ENCODE measurements around the gene KLF9.

Gene KLF9

DNA sequence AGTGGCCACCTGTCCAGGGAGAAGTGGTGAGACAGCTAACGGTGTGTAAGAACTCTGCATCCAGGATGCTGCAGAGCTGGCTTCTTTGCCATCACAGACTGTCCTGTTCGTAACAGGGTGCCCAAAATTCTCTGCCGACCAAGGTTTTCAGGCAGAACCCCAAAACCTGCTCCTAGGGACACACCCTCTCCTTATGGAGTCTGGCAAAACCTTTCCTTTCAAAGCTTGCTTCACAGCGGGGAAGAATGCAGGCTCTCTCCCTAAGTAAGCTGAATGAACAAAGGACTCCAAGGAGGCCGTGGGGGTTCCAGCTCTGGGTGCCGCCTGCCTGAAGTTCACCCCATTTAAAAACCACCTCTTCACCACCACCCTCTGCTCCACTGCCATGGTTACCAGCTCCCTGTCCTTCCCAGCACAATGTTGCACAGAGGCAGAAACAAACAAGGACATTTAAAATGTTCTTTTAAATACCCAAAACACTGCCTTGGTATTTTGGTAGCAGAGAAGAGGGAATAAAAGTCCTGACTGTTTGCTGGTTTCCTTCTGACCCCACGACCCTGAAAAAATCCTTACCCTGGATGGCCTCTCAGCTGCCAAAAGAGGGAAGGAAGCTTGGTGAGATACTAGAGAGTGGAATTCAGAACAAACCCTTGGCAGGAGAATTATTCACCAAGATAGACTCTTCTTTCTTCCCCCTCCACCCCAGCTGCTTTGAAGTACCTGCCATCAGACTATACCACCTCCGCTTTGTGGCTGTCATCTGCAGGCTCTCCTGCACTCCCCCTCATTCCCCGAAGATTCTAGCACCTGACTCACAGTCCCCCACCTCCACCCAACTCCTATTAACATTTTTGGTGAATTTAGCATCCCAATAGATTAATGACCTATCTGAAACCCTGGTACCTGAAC lies 7.1 kb upstream of the KLF9 start:
- peak; percentile 14 for DNase-seq

DNA sequence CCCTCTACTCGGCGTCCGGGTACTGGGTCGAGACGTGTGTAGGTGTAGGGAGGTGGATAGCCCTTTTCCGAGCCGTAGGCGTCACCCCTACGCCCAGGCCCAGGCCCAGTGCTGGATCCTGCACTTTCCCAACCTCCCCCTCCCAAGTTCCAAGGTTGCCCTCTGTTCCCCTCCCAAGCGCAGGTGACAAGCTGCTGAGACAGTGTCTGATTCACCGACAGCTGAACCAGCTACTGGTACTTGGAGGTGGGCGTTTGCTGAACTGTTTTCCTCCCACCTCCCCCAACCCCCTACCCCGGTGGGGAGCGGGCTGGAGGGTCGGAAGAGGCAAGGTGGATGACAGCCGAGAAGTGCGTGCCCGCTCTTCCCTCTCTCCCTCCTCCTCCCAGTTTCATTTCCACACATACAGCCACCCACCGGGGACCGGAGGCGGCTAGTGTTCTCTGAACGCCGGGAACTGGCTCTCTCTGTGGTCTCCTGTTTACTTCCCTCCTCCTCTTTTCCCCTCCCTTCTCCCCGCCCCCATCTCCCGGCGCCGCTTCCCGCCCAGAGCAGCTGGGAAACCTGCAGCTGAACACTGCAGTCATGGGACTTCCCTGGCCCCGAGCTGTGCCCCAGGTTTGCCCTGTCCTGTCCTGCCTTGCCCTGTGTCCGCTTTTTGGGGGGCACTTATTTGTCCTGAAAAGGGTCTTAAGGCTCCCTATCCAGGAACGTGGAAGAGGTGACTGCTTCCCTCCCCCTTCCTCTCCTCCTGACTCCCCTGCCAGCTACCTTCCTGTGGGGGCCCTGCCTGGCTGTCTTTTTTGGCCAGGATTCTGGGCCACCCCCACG lies 6.2 kb upstream of the KLF9 start:
- peak; percentile 37 for DNase-seq

- DNase-seq, result peak; percentile 92
These were observed 5.3 kb upstream of the KLF9 start for GRCh38 chr9:70419556-70420440.

DNA sequence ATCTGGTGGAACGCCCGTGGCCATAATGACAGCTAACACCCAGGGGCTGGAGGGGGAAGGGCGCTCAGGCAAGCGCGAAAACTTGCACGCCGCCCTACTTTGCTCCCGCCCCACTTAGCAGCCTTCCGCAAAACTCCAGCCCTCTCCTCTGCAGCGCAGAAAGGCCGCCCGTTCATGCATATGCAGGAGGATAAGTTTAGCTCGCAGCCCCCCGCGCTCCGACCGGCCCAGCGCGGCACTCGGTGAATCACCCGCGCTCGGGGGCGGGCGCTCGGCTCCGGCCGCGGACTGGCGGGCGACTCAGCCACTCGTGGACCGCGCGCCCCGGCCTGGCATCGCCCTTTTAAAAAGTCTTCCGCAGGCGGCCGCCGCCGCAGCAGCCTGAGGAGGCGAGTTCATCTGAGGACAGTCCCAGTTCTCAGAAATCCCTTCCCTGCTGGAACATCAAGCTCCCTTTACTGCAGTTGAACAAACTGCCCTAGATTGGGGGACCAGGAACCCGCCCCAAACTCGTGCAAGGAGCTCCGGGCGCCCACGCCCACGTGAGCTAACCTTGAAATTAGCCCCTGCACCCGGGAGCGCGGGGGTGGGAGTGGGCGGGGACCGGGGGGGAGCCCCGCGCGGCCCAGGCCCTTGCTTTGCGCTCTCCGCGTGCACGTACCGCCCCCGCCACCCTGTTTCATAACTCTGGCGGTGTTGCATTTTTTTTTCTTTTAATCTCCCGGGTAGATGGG lies 4.5 kb upstream of the KLF9 start:
- DNase-seq, result peak; percentile 87

DNA sequence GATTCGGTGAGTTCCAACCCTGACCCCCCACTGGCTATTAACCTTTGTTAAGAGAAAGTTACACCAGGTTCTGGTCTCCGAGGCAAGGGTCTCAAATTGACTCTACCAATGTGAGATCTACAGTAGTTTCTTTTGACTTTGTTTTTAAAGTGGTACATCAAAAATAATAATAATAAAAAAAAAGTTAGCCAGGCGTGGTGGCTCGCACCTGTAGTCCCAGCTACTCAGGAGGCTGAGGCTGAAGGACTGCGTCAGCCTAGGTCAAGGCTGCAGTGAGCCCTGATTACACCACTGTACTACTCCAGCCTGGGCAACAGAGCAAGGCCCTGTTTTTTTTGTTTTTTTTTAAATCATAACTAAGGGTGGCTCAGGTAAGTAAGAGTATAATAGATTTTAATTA lies 1.0 kb upstream of the KLF9 start:
- DNase-seq, result no peak

DNA sequence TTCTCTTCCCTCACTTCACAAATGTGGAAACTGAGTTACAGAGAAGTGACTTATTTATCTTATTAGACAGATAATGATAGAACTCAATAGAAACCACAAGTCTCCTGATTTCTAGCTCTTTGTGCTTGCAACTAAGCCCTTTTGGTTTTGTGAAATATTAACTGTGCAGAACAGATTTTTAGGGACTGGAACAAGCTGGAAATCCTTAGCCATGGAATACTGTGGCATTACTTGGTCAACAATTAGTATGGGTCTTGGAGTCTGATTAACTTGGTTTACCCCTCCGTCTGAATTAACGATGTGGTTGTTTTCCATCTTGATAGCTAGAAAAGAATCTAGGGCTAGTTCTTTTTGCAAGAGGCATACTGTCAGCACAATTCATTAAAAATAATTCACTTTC lies 584 bp upstream of the KLF9 start:
- no peak for DNase-seq

DNA sequence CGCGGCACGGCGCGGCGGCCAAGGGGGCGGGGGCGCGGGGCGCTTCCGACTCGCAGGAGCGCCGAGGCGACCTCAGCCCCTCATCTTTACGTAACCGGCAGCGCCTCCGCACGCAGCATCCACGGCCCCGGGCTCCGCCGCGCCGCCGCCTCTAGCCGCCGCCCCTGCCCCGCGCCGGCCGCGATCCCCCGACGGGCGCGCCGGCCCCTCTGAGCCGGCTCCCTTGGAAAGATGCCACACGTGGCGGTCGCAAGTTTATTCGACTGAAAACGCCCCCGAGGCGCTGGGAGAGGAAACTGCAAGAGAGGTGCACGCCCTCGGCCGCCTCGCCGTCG lies 1.0 kb downstream of the KLF9 start:
- peak; percentile 63 for DNase-seq

- peak; percentile 12 for DNase-seq
These were observed 1.5 kb downstream of the KLF9 start for GRCh38 chr9:70412832-70413463.

DNA sequence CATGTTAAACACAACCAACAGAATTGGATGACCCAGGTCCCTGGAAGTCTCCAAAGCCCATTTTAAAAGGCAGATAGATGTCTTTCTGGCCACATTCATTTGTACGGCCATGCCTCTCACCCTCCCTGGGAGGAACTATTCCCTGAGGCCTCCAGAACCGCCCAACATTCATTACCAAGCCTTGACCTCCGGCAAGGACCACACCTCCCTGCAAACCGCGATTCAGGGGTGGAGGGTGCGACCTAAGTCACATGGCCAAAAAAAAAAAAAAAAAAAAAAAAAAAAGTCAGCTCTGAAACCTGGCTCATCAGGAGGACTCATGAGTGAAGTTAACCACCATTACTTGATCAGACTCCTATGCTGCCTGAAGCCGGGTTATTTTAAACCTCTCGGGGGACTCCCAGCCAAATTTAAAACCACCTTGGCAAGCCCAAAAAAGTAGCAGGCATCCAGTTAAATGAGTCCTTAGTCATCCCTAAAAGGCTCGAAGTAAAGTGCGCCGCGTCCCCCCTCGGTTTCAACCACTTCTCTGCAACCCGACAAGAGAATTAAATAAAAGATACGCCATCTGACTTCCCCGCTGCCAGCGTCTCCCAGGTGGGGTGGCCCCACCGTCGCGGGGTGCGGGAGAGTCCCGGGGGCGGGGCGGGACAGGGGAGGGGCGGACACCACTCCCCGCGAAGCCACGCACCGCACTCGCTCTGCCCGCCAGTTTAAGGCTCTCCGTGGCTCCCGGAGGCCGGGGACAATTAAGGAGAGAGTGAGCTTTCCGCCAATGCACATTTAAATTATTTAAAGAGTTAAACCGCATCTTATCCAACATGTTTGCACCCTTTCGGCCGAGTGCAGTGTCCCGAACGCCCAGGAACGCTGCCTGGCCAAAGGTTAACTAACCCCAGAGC lies 2.3 kb downstream of the KLF9 start:
- DNase-seq, result peak; percentile 67

GRCh38 chr9:70411121-70411929 lies 3.1 kb downstream of the KLF9 start:
- DNase-seq, result no peak

DNA sequence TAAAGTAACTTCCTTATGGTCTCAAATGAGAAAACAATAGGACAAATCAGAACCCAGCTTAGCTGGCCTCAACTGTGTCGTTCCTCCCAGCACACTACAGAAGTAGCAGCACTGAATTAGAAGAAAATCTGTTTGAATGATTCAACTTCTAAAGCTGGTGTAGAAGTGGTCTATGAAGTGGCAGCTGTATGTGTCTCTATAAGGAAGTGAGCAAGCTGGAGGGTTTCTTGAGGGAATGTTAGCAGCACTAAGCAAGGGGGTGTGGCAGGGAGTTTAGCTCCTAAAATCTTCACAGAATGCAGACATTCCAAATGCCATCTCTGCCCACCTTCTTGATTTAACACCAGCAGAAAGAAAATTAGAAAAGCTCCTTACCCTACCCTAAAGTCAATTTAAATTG lies 4.1 kb downstream of the KLF9 start:
- no peak for DNase-seq

DNA sequence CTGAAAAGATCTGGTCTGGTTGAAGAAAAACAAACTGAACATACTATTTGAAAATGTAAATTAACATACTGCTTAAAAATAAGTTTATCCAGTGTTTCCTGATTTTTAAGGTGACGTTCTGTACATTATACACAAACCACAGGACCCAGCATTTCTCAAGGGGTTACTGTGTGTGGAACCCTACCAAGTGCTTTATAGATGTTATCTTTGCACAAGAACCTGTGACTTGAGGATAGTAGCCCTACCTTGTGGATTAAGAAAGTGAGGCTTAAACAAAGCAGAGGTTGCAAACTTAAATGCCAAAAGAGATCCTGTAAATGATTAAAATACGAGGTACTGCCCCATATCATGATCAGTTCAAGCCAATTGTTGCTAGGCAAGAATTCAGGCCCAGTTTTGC lies 4.7 kb downstream of the KLF9 start:
- DNase-seq, result no peak

GRCh38 chr9:70409280-70409679 lies 5.2 kb downstream of the KLF9 start:
- DNase-seq, result no peak

DNA sequence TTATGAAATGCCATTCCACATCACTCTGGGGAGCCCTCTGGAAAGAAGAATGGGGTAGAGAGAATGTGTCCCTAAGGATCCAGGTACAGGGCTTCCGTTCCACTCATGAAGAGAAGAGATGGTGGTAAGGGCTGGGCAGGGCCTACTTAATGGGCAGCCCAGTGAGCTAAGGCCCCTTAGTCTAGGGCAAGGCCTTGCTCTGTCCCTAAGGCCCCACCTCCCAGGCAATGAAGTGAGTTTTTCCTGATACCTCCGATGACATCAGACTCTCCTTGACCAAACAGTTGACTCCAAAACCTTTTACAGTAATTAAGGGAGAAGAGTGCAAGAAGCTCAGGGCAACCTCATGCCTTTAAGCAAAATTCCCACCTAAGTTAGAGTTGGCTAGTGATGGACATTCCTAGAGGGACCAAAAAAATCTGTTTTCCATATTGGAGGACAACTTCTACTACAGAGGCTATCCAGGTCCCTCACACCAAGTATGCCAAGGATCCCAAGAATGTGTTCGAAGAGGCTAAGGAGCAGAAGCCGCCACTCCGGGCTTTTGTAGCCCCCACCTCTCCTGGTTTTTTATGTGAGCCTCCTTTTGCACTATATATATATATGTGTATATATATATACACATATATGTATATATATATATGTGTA lies 5.9 kb downstream of the KLF9 start:
- DNase-seq, result no peak

DNA sequence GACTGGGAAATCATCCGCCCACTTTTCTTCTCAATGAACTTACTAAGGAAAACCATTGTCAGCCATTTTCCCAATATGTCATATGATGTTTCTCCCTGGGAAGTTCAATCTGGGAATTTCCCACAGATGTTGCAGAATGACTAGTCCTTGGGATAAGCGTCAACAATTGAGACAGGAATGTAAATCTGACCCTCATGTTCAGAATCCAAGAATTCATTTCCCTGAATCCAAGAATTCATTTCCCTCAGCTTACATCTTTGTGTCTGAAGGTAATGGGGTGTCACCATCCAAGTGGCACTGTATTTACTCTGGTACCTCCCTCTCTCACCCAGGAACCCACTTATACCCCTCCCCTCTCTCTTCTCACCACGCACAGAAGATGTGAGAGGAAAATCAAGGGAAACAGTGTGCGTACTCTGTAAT lies 7.4 kb downstream of the KLF9 start:
- DNase-seq, result no peak

GRCh38 chr9:70406434-70406862 lies 8.0 kb downstream of the KLF9 start:
- DNase-seq, result peak; percentile 18

- DNase-seq, result no peak
These were observed 8.5 kb downstream of the KLF9 start for GRCh38 chr9:70405808-70406433.

- DNase-seq, result no peak
These were observed 10.2 kb downstream of the KLF9 start for GRCh38 chr9:70404261-70404660.

GRCh38 chr9:70403618-70404025 lies 10.8 kb downstream of the KLF9 start:
- no peak for DNase-seq

Measured in CD4-positive, alpha-beta T cell treated with Interferon gamma for 1 hour (primary cell).